ENCODE data around the gene PAF1.

DNA sequence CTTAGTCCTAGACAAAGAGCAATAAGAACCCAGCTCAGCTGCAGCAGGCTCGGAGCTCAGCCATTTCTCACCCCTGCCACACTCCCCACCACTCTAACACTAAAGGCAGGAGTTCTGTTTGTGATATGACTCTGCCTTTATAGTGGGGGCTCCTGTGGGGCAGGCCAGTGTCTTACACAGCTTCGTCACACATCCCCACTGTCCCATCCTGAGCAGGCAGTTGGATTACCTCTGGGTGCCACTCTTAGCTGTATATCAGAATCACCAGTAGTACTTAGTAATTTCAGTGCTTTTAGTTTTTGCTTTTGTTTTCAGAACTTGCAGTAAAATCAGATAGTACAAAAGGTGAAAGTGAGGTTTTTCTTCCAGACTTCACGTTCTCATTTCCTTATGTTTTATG lies 31.9 kb downstream of the PAF1 start:
- TF ChIP-seq, protein P1, sequence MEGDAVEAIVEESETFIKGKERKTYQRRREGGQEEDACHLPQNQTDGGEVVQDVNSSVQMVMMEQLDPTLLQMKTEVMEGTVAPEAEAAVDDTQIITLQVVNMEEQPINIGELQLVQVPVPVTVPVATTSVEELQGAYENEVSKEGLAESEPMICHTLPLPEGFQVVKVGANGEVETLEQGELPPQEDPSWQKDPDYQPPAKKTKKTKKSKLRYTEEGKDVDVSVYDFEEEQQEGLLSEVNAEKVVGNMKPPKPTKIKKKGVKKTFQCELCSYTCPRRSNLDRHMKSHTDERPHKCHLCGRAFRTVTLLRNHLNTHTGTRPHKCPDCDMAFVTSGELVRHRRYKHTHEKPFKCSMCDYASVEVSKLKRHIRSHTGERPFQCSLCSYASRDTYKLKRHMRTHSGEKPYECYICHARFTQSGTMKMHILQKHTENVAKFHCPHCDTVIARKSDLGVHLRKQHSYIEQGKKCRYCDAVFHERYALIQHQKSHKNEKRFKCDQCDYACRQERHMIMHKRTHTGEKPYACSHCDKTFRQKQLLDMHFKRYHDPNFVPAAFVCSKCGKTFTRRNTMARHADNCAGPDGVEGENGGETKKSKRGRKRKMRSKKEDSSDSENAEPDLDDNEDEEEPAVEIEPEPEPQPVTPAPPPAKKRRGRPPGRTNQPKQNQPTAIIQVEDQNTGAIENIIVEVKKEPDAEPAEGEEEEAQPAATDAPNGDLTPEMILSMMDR (IDR thresholded peaks at IDR 0.05; ENCODE audit: borderline replicate concordance, extremely low read depth, low read length, poor library complexity, severe bottlenecking): no peak
- no peak for TF ChIP-seq EZH2 (IDR thresholded peaks at IDR 0.05; ENCODE audit: borderline replicate concordance, low read depth, low read length, severe bottlenecking)

Data from DND-41 (cell line).